Activated naive CD4-positive, alpha-beta T cell treated with anti-CD3 and anti-CD28 coated beads, Interleukin-2, amount 10 ng/mL, durations not matched to agents 7 days and 5 days (primary cell): ENCODE measurements around the gene NUPR1.
"Not testable (repeated sequence)": the region's sequence is repeated elsewhere in the genome, so short reads cannot be mapped to it uniquely, and the experiment has no call there.

Source experiments
- CTCF ChIA-PET: fragments of 350-600 bp; sonication (Branson Sonifier 250); formaldehyde crosslinking; loops from one replicate; lab custom pipeline; 2021; ENCODE audit warnings: antibody characterized with exemption; lab: Charles Lee
- DNase-seq: peaks from one replicate; pipeline ENCODE4 v3.0.0-alpha.2; 2020
- H3K27ac Mint-ChIP-seq: one replicate; pipeline ENCODE4 v1.8.0; 2021; ENCODE audit warnings: mild to moderate bottlenecking, moderate library complexity, mixed read lengths
- H3K27me3 Mint-ChIP-seq: one replicate; pipeline ENCODE4 v1.8.0; 2021; ENCODE audit warnings: mild to moderate bottlenecking, mixed read lengths
- H3K36me3 Mint-ChIP-seq: one replicate; pipeline ENCODE4 v1.8.0; 2021; ENCODE audit warnings: mixed read lengths
- H3K4me1 Mint-ChIP-seq: one replicate; pipeline ENCODE4 v1.8.0; 2021; ENCODE audit warnings: mixed read lengths
- H3K4me3 Mint-ChIP-seq: one replicate; pipeline ENCODE4 v1.8.0; 2021; ENCODE audit warnings: mild to moderate bottlenecking, moderate library complexity, mixed read lengths
- H3K9me3 Mint-ChIP-seq: one replicate; pipeline ENCODE4 v1.8.0; 2021; ENCODE audit warnings: mixed read lengths

The NUPR1 gene

DNA sequence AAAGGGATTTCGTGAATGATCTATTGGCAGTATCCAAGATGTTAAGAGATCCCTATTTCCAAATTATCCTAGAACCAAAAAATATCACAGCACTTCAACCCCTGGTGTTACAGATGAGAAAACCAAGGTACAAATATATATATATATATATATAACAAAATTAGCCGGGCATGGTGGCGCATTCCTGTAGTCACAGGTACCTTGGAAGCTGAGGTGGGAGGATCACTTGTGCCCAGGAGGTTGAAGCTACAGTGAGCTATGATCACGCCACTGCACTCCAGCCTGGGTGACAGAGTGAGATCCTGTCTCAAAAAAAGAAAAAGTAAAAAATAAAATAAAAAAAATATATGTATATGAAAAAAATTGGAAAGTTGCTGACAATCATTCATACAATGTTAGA is 46.3 kb downstream of the NUPR1 start:
- CTCF ChIA-PET, result interaction anchor here (0.7 kb wide), 1 partner anchor 61 kb away, joined by 3 read pairs; the partner anchor contains the start of gene SGF29
- peak overlapping the region; percentile 100 for H3K27ac Mint-ChIP-seq
- H3K4me1 Mint-ChIP-seq, result peaks cover 71% of the 10 kb centered on the region
- DNase-seq, result peak; percentile 32
- H3K27me3 Mint-ChIP-seq, result peaks cover 3% of the 10 kb centered on the region
- H3K4me3 Mint-ChIP-seq, result peak overlapping the region; percentile 91
- H3K36me3 Mint-ChIP-seq, result peaks cover 43% of the 10 kb centered on the region
- H3K9me3 Mint-ChIP-seq, result no peaks in the 10 kb centered on the region

DNA sequence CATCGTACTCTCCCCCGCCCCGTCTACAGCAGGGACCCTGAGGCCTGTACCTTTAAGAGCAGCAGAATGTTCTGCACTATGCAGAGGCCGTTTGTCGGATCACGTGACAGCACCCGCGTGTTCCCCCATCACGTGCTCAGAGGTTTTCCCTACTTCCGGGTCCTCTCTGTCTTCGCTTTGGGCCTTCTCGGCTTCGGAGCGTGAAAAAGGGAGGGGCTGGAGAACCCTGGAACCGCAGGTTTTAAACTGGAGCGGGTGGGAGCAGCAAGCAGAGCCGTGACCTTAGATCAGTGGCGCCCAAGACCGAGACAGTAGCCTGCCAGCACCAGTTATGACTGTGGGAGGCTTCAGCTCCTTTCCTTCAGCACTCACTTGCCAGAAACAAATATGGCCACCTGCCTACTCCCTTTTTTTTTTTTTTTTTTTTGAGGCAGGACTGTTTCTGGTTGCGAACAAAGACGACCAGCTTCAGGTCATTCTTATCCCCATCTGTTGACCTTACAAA is 46.8 kb downstream of the NUPR1 start, which contains the start of gene CLN3:
Gene CLN3 (minus strand): TSS at position 105 of the 505 bp plus-strand sequence. CDS start 315 bp downstream, outside the sequence.
- CTCF ChIA-PET, result interaction anchor here (0.6 to 0.7 kb wide), 2 partner anchors 62 to 78 kb away, joined by 3 read pairs; partner anchors contain the start of gene SGF29
- Mint-ChIP-seq H3K27me3 (peaks cover 3% of the 10 kb centered on the region), H3K36me3 (peaks cover 42% of the 10 kb centered on the region), H3K4me1 (peaks cover 66% of the 10 kb centered on the region), H3K4me3 (peak within 1 kb of the TSS; percentile 91), H3K9me3 (no peaks in the 10 kb centered on the region), H3K27ac (peak within 1 kb of the TSS; percentile 100)
- peak; percentile 93 for DNase-seq

DNA sequence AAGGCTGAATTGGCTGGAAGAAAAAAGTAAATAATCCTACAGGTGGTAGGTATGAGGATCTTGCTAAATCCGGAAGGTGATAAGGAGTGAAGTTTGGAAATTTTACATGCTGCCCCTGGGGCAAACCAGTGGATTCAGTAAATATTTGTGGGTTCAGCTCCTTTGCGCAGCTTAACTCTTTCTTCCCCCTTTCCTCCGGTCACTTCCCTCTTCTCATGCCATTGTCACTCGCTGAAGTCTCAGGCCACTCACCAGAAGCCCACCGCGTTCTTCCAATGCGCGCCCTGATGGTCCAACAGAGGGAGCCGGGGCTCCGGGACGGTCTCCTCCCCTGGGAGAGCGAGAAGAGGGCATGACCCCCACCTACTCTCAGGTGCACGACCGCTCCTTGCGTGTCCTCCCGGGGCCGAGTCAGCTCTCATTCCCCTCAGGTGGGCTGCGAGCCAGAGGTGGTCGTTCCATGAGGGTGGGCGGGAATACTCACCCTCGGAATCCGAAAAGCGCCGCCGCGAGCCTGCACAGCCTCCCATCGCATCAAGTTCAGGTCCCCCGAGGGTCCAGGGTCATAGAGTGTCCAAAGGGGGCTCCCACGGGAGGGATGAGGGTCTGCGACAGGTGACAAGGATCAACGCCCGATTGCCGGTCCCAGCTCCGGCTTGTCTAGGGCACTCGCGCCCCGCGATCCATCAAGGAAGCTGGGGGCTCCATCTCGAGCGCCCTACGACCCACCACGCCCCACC is 47.4 kb downstream of the NUPR1 start:
- Mint-ChIP-seq H3K9me3 (no peaks in the 10 kb centered on the region), H3K4me3 (peak overlapping the region; percentile 91), H3K27ac (peak overlapping the region; percentile 100), H3K4me1 (peaks cover 60% of the 10 kb centered on the region), H3K36me3 (peaks cover 40% of the 10 kb centered on the region), H3K27me3 (peaks cover 3% of the 10 kb centered on the region)
- CTCF ChIA-PET, result interaction anchor here (0.6 to 1.0 kb wide), 4 partner anchors 33 to 79 kb away, joined by 3 read pairs; partner anchors contain the start of gene SGF29
- DNase-seq, result peak; percentile 43

DNA sequence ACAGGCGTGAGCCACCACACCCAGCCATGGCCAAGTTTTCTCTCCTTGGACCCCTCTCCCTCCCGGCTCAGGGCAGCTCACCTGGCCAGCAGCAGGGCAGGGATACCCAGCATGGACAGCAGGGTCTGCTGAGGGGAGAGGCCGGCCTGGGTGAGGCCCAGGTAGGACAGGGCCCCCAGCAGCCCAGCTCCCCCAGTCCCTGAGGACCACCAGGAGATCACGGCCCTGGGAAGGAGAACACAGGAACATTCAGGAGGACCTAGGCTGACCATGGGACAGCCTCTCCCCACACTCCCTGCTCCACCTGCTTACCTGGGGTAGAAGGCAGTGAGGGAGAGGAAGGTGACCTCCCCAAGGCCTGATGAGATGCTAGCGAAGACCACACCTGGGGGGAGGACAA is 52.5 kb downstream of the NUPR1 start:
- Mint-ChIP-seq H3K36me3 (peaks cover 42% of the 10 kb centered on the region), H3K27me3 (no peaks in the 10 kb centered on the region), H3K27ac (peak overlapping the region; percentile 7)

DNA sequence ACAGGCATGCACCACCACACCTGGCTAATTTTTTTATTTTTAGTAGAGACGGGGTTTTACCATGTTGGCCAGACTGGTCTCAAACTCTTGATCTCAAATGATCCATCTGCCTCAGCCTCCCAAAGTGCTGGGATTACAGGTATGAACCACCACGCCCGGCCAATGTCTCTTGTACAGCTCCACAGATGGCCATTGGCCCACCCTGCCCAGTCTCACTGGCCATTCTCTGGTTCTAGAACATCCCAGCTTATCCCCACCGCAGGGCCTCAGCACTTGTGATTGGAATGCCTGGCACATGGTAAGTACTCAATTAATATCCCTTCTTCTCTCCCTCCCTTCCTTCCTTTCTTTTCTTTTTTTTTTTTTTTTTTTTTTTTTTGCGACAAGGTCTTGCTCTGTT is 55.4 kb downstream of the NUPR1 start:
- H3K9me3 Mint-ChIP-seq, CTCF ChIA-PET, H3K4me1 Mint-ChIP-seq, H3K4me3 Mint-ChIP-seq, DNase-seq, H3K27ac Mint-ChIP-seq, H3K27me3 Mint-ChIP-seq: not testable (repeated sequence)
- peaks cover 34% of the 10 kb centered on the region for H3K36me3 Mint-ChIP-seq

More for the DNA sequence above, 52.5 kb downstream of the NUPR1 start:
- Mint-ChIP-seq H3K9me3 (no peaks in the 10 kb centered on the region), H3K4me1 (peaks cover 13% of the 10 kb centered on the region), H3K4me3 (no peak overlapping the region)
- CTCF ChIA-PET, result no interaction called here
- DNase-seq, result no peak
